Liver (tissue), 9 donors: ENCODE results near the gene MTO1. TPM values are rescaled to one million over a fixed set of nuclear protein-coding genes. Genes with fewer than 3 reads are reported as not detected.

Experiments used
- DNase-seq: peaks from one replicate; pipeline ENCODE4 v3.0.0-alpha.2; 2017; ENCODE audit warnings: low spot score
- H3K27ac ChIP-seq, 2 donors: one replicate each; pipeline ENCODE4 v1.7.0; 2013; ENCODE audit warnings: inconsistent platforms in 2 of 2, low read length in 2 of 2, control low read depth in 1 of 2, low read depth in 1 of 2, mild to moderate bottlenecking in 1 of 2
- H3K27me3 ChIP-seq, 4 donors: one replicate each; pipeline versions ENCODE4 v1.6.1 to v1.7.0; 2013; ENCODE audit warnings: low read length in 3 of 4, inconsistent platforms in 1 of 4, mild to moderate bottlenecking in 1 of 4, moderate library complexity in 1 of 4; ENCODE audit not compliant: control insufficient read depth in 4 of 4, insufficient read depth in 4 of 4
- H3K36me3 ChIP-seq, 4 donors: one replicate each; pipeline versions ENCODE4 v1.6.1 to v1.7.0; 2013; ENCODE audit warnings: low read length in 3 of 4, mild to moderate bottlenecking in 3 of 4, low read depth in 1 of 4, moderate library complexity in 1 of 4; ENCODE audit not compliant: control insufficient read depth in 4 of 4, insufficient read depth in 3 of 4
- H3K4me1 ChIP-seq, 4 donors: one replicate each; pipeline versions ENCODE4 v1.6.1 to v1.7.0; 2013; ENCODE audit warnings: low read length in 3 of 4, mild to moderate bottlenecking in 3 of 4, moderate library complexity in 1 of 4; ENCODE audit not compliant: control insufficient read depth in 4 of 4, insufficient read depth in 4 of 4
- H3K4me3 ChIP-seq, 3 donors: one replicate each; pipeline versions ENCODE4 v1.6.1 to v1.7.0; 2013; ENCODE audit warnings: low read length in 3 of 3, control low read depth in 1 of 3, low read depth in 1 of 3, mild to moderate bottlenecking in 1 of 3
- H3K9ac ChIP-seq, 2 donors: one replicate each; pipeline ENCODE4 v1.7.0; 2013; ENCODE audit warnings: low read length in 2 of 2, mild to moderate bottlenecking in 2 of 2, moderate library complexity in 2 of 2, control low read depth in 1 of 2, low read depth in 1 of 2
- H3K9me3 ChIP-seq, 4 donors: one replicate each; pipeline versions ENCODE4 v1.6.1 to v1.7.0; 2013; ENCODE audit warnings: low read length in 3 of 4; ENCODE audit not compliant: control insufficient read depth in 4 of 4
- EGR1 ChIP-seq, 2 donors: IDR thresholded peaks; 2 replicates each; pipeline ENCODE4 v1.6.1; 2016 to 2018; ENCODE audit warnings: antibody characterized with exemption in 2 of 2, low read depth in 2 of 2
- FOXA1 ChIP-seq: IDR thresholded peaks from 2 replicates; pipeline ENCODE4 v1.6.1; 2016; ENCODE audit warnings: antibody characterized with exemption
- FOXA2 ChIP-seq: IDR thresholded peaks from 2 replicates; pipeline ENCODE4 v1.6.1; 2016; ENCODE audit warnings: antibody characterized with exemption
- GABPA ChIP-seq, 2 donors: IDR thresholded peaks in 1 of 2; conservative IDR thresholded peaks in 1 of 2; 2 replicates each; pipeline ENCODE4 v1.6.1; 2016; ENCODE audit warnings: antibody characterized with exemption in 2 of 2, mild to moderate bottlenecking in 1 of 2, moderate library complexity in 1 of 2
- HNF4A ChIP-seq, 2 donors: conservative IDR thresholded peaks; 2 replicates each; pipeline ENCODE4 v1.6.1; 2016; ENCODE audit warnings: antibody characterized with exemption in 2 of 2, mild to moderate bottlenecking in 2 of 2
- HNF4G ChIP-seq: IDR thresholded peaks from 2 replicates; pipeline ENCODE4 v1.6.1; 2016; ENCODE audit warnings: antibody characterized with exemption
- NR2F2 ChIP-seq: IDR thresholded peaks from 2 replicates; pipeline ENCODE4 v1.6.1; 2016; ENCODE audit warnings: antibody characterized with exemption
- RAD21 ChIP-seq, 2 donors: IDR thresholded peaks; 2 replicates each; pipeline ENCODE4 v1.6.1; 2016; ENCODE audit warnings: antibody characterized with exemption in 2 of 2, mild to moderate bottlenecking in 2 of 2
- RXRA ChIP-seq, 2 donors: IDR thresholded peaks; 2 replicates each; pipeline ENCODE4 v1.6.1; 2017 to 2018; ENCODE audit warnings: antibody characterized with exemption in 2 of 2, mild to moderate bottlenecking in 1 of 2
- SP1 ChIP-seq: IDR thresholded peaks from 2 replicates; pipeline ENCODE4 v1.6.1; 2018; ENCODE audit warnings: antibody characterized with exemption, mild to moderate bottlenecking
- TAF1 ChIP-seq: conservative IDR thresholded peaks from 2 replicates; pipeline ENCODE4 v1.6.1; 2016; ENCODE audit warnings: antibody characterized with exemption, mild to moderate bottlenecking
- YY1 ChIP-seq: IDR thresholded peaks from 2 replicates; pipeline ENCODE4 v1.6.1; 2016; ENCODE audit warnings: antibody characterized with exemption, mild to moderate bottlenecking
- WGBS: extraction: QIAGEN DNeasy Blood & Tissue Kit; methylation state at CpG from one replicate; pipeline ENCODE4 v1.1.7; 2013; 5-methylcytosine and 5-hydroxymethylcytosine counted together
- polyA plus RNA-seq, 2 donors: library from polyadenylated mRNA; stranded (reverse) in 1 of 2; unstranded in 1 of 2; fragments of 200-250 nt in 1 of 2; fragments of >200 nt in 1 of 2; fragmentation: Nextera tagmentation in 1 of 2; extraction: Ambion mirVana in 1 of 2; gene quantifications; one replicate each; pipeline versions ENCODE4 v1.2.1 to v1.2.3, GENCODE V29; 2013 to 2015
- total RNA-seq, 2 donors: library from RNA; depleted of rRNA; stranded (reverse); fragments of >200 nt; gene quantifications; one replicate each; pipeline ENCODE4 v1.2.3, GENCODE V29; 2014
- TF ChIP-seq, protein P1 (sequence below): IDR thresholded peaks from 2 replicates; pipeline ENCODE4 v1.6.1; 2016; ENCODE audit warnings: antibody characterized with exemption
- TF ChIP-seq, protein P2 (sequence below): IDR thresholded peaks from 2 replicates; pipeline ENCODE4 v1.6.1; 2016; ENCODE audit warnings: antibody characterized with exemption
- TF ChIP-seq, protein P3 (sequence below): fragments of 150-350 bp; IDR thresholded peaks from 2 replicates; pipeline ENCODE4 v1.5.1; 2017; ENCODE audit warnings: improper control_type of control experiment, low read depth, low read length; ENCODE audit not compliant: missing input control
- TF ChIP-seq, protein P4 (sequence below): IDR thresholded peaks from 2 replicates; pipeline ENCODE4 v1.6.1; 2016; ENCODE audit warnings: antibody characterized with exemption
- TF ChIP-seq, protein P5 (sequence below): IDR thresholded peaks from 2 replicates; pipeline ENCODE4 v1.6.1; 2016; ENCODE audit warnings: antibody characterized with exemption, mild to moderate bottlenecking
- donor health status: healthy.
- donor health status: healthy.
- donor health status: healthy.
- donor health status: healthy.
- donor health status: healthy.

MTO1 gene
- total and polyA plus RNA-seq, 4 donors, result 12.9 to 64.4 (median 20.6) TPM

DNA sequence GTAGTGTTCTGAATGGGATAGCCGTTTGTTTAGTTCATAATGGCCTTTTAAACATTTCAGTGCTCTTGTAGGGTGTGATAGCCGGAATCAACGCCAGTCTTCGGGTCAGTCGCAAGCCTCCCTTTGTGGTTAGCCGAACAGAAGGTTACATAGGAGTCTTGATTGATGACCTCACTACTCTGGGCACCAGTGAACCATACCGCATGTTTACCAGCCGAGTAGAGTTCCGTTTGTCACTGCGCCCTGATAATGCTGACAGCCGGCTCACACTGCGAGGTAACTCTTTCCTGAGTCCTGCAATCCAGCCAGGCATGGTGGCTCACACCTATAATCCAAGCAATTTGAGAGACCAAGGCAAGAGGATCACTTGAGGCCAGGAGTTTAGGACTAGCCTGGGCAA, 20.4 kb downstream of the MTO1 start:
- H3K27ac ChIP-seq, result no peak overlapping the region
- no peaks in the 10 kb centered on the region for H3K27me3 ChIP-seq
- no peak for DNase-seq
- H3K4me1 ChIP-seq, result peaks cover 0 to under 1% (median 0%) of the 10 kb centered on the region in 4 donors
- no peak overlapping the region for H3K4me3 ChIP-seq
- H3K9ac ChIP-seq, result no peak overlapping the region
- WGBS, result 95% methylated on average over 12 of the region's 12 CpGs
- peaks cover 22 to 62% (median 59%) of the 10 kb centered on the region in 4 donors for H3K36me3 ChIP-seq
- TF ChIP-seq, protein P1, sequence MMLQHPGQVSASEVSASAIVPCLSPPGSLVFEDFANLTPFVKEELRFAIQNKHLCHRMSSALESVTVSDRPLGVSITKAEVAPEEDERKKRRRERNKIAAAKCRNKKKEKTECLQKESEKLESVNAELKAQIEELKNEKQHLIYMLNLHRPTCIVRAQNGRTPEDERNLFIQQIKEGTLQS, result no peak
- TF ChIP-seq FOXA2 (no peak), TAF1 (no peak), RXRA (IDR thresholded peaks at IDR 0.05) (no peak), NR2F2 (no peak), HNF4G (no peak), GABPA (IDR thresholded peaks at IDR 0.05 in 1 of 2, conservative IDR thresholded peaks at IDR 0.05 in 1 of 2) (no peak), HNF4A (conservative IDR thresholded peaks at IDR 0.05) (no peak), SP1 (no peak), FOXA1 (no peak), EGR1 (IDR thresholded peaks at IDR 0.05; ENCODE audit: low read depth in 2 of 2) (no peak), RAD21 (IDR thresholded peaks at IDR 0.05) (no peak), YY1 (no peak)
- TF ChIP-seq, protein P2, sequence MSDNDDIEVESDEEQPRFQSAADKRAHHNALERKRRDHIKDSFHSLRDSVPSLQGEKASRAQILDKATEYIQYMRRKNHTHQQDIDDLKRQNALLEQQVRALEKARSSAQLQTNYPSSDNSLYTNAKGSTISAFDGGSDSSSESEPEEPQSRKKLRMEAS, result no peak
- TF ChIP-seq, protein P3, sequence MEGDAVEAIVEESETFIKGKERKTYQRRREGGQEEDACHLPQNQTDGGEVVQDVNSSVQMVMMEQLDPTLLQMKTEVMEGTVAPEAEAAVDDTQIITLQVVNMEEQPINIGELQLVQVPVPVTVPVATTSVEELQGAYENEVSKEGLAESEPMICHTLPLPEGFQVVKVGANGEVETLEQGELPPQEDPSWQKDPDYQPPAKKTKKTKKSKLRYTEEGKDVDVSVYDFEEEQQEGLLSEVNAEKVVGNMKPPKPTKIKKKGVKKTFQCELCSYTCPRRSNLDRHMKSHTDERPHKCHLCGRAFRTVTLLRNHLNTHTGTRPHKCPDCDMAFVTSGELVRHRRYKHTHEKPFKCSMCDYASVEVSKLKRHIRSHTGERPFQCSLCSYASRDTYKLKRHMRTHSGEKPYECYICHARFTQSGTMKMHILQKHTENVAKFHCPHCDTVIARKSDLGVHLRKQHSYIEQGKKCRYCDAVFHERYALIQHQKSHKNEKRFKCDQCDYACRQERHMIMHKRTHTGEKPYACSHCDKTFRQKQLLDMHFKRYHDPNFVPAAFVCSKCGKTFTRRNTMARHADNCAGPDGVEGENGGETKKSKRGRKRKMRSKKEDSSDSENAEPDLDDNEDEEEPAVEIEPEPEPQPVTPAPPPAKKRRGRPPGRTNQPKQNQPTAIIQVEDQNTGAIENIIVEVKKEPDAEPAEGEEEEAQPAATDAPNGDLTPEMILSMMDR, result no peak
- TF ChIP-seq, protein P4, sequence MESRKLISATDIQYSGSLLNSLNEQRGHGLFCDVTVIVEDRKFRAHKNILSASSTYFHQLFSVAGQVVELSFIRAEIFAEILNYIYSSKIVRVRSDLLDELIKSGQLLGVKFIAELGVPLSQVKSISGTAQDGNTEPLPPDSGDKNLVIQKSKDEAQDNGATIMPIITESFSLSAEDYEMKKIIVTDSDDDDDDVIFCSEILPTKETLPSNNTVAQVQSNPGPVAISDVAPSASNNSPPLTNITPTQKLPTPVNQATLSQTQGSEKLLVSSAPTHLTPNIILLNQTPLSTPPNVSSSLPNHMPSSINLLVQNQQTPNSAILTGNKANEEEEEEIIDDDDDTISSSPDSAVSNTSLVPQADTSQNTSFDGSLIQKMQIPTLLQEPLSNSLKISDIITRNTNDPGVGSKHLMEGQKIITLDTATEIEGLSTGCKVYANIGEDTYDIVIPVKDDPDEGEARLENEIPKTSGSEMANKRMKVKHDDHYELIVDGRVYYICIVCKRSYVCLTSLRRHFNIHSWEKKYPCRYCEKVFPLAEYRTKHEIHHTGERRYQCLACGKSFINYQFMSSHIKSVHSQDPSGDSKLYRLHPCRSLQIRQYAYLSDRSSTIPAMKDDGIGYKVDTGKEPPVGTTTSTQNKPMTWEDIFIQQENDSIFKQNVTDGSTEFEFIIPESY, result no peak
- TF ChIP-seq, protein P5, sequence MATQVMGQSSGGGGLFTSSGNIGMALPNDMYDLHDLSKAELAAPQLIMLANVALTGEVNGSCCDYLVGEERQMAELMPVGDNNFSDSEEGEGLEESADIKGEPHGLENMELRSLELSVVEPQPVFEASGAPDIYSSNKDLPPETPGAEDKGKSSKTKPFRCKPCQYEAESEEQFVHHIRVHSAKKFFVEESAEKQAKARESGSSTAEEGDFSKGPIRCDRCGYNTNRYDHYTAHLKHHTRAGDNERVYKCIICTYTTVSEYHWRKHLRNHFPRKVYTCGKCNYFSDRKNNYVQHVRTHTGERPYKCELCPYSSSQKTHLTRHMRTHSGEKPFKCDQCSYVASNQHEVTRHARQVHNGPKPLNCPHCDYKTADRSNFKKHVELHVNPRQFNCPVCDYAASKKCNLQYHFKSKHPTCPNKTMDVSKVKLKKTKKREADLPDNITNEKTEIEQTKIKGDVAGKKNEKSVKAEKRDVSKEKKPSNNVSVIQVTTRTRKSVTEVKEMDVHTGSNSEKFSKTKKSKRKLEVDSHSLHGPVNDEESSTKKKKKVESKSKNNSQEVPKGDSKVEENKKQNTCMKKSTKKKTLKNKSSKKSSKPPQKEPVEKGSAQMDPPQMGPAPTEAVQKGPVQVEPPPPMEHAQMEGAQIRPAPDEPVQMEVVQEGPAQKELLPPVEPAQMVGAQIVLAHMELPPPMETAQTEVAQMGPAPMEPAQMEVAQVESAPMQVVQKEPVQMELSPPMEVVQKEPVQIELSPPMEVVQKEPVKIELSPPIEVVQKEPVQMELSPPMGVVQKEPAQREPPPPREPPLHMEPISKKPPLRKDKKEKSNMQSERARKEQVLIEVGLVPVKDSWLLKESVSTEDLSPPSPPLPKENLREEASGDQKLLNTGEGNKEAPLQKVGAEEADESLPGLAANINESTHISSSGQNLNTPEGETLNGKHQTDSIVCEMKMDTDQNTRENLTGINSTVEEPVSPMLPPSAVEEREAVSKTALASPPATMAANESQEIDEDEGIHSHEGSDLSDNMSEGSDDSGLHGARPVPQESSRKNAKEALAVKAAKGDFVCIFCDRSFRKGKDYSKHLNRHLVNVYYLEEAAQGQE, result no peak
- no peaks in the 10 kb centered on the region for H3K9me3 ChIP-seq
